PC-3 (cell line): ENCODE data around the gene AFG1L. TPM values are rescaled to one million over a fixed set of nuclear protein-coding genes. Genes with fewer than 3 reads are reported as not detected.

Experiments used
- ATAC-seq: fragments of 200-7000 bp; cut with Tn5 transposase; 2 replicates; pipeline ENCODE4 v1.9.1; 2020; ENCODE audit warnings: mild to moderate bottlenecking, moderate library complexity
- BruUV-seq: library from RNA; stranded (reverse); fragments of 400-500 nt; replicated peaks from 2 replicates; lab custom pipeline; 2021; lab: Mats Ljungman, UMichigan
- CTCF ChIA-PET: fragments of 300-600 bp; sonication (Branson Sonifier 250); formaldehyde crosslinking; loops from one replicate; lab custom pipeline; 2022; ENCODE audit warnings: antibody characterized with exemption; lab: Charles Lee
- POLR2A ChIA-PET: fragments of 300-600 bp; sonication (Branson Sonifier 250); formaldehyde crosslinking; loops from one replicate; lab custom pipeline; 2022; ENCODE audit warnings: antibody characterized with exemption; ENCODE audit not compliant: unreplicated experiment; lab: Charles Lee
- DNase-seq: peaks from one replicate; pipeline ENCODE4 v3.0.0-alpha.2; 2015
- H2AFZ ChIP-seq: fragments of 300-600 bp; sonication (generic); 2 replicates; pipeline ENCODE4 v1.6.0; 2016; ENCODE audit warnings: antibody characterized with exemption, low read length
- H3F3A ChIP-seq: fragments of 300-600 bp; sonication (generic); one replicate; pipeline ENCODE4 v1.6.0; 2017; ENCODE audit warnings: antibody characterized with exemption, low read length, control low read depth, mild to moderate bottlenecking; ENCODE audit not compliant: unreplicated experiment
- H3K27ac ChIP-seq: fragments of 300-600 bp; sonication (generic); 2 replicates; pipeline ENCODE4 v1.5.1; 2016; ENCODE audit warnings: mild to moderate bottlenecking, low read length
- H3K27me3 ChIP-seq: fragments of 300-600 bp; sonication (generic); 2 replicates; pipeline ENCODE4 v1.6.1; 2016; ENCODE audit warnings: low read length, mixed read lengths
- H3K36me3 ChIP-seq: fragments of 300-600 bp; sonication (generic); 2 replicates; pipeline ENCODE4 v1.6.1; 2016; ENCODE audit warnings: low read depth, mixed run types, low read length, mixed read lengths
- H3K4me1 ChIP-seq: fragments of 300-600 bp; sonication (generic); 2 replicates; pipeline ENCODE4 v1.5.1; 2016; ENCODE audit warnings: low read length; ENCODE audit not compliant: insufficient read depth
- H3K4me2 ChIP-seq: fragments of 300-600 bp; sonication (generic); 2 replicates; pipeline ENCODE4 v1.6.0; 2016; ENCODE audit warnings: low read length
- H3K4me3 ChIP-seq: fragments of 300-600 bp; sonication (generic); 2 replicates; pipeline ENCODE4 v1.5.1; 2016; ENCODE audit warnings: mild to moderate bottlenecking, low read length, mixed read lengths
- H3K79me2 ChIP-seq: fragments of 300-600 bp; sonication (generic); 2 replicates; pipeline ENCODE4 v1.6.1; 2017; ENCODE audit warnings: low read length, mixed read lengths
- H3K9ac ChIP-seq: fragments of 300-600 bp; sonication (generic); 2 replicates; pipeline ENCODE4 v1.6.0; 2016; ENCODE audit warnings: mild to moderate bottlenecking, low read length
- H3K9me2 ChIP-seq: fragments of 300-600 bp; sonication (generic); replicated peaks from 2 replicates; pipeline ENCODE4 v1.6.1; 2016; ENCODE audit warnings: mixed run types, low read length, mixed read lengths
- H3K9me3 ChIP-seq: fragments of 300-600 bp; sonication (generic); 2 replicates; pipeline ENCODE4 v1.6.1; 2016; ENCODE audit warnings: low read length, mixed read lengths
- H4K20me1 ChIP-seq: fragments of 300-600 bp; sonication (generic); 2 replicates; pipeline ENCODE4 v1.6.1; 2016; ENCODE audit warnings: low read length, mixed read lengths
- EZH2 ChIP-seq: fragments of 300-600 bp; sonication (generic); IDR thresholded peaks from one replicate; pipeline ENCODE4 v1.6.1; 2017; ENCODE audit warnings: antibody characterized with exemption, mild to moderate bottlenecking, low read length; ENCODE audit not compliant: unreplicated experiment
- EZH2phosphoT487 ChIP-seq: fragments of 300-600 bp; sonication (generic); IDR thresholded peaks from 2 replicates; pipeline ENCODE4 v1.6.1; 2018; ENCODE audit warnings: mild to moderate bottlenecking, antibody characterized with exemption, low read length, borderline replicate concordance
- intact Hi-C: fragments of 100-400 bp; cut with micrococcal nuclease; formaldehyde crosslinking; loops from 2 replicates; pipeline ENCODE4 v1.9.0; 2023
- total RNA-seq: library from RNA; depleted of rRNA; stranded (reverse); fragments of >200 nt; gene quantifications from 2 replicates; pipeline ENCODE4 v1.2.3, GENCODE V29; 2014
- TF ChIP-seq, protein P1 (sequence below): fragments of 300-600 bp; sonication (generic); conservative IDR thresholded peaks from 2 replicates; pipeline ENCODE4 v1.5.1; 2017; ENCODE audit warnings: antibody characterized with exemption, low read depth, mild to moderate bottlenecking, low read length

AFG1L gene
- total RNA-seq, 1 experiment from 2014 or later = 3.6 TPM

DNA sequence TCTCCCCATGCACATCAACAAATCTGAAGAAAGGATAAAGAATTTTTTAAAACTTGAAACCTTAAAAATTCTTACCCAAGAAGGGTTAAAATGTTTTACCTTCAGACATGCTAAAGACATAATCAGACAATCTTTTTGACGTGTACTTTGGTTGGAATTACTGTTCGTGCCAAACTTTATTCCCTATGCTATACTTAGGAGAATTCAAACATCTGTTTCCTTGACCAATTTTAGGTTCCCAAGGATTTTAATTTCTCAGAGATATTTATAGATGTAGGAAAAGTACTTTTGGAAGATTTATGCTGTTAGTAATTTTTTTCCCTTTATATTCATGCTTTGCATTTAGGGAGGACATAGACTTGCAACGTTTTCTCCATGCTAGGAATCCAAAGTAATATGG, 108.4 kb downstream of the AFG1L start:
- H2AFZ ChIP-seq = no peak overlapping the region
- H3F3A ChIP-seq = no peaks in the 10 kb centered on the region
- H3K36me3 ChIP-seq = no peaks in the 10 kb centered on the region
- DNase-seq = no peak
- H3K4me2 ChIP-seq = no peak overlapping the region
- H3K9ac ChIP-seq = no peak overlapping the region
- POLR2A ChIA-PET = no interaction called here
- CTCF ChIA-PET = no interaction called here
- intact Hi-C loops = no loop called here
- no peaks in the 10 kb centered on the region for H3K4me1 ChIP-seq
- BruUV-seq = no TSS peak
- no peak overlapping the region for H3K4me3 ChIP-seq
- no peaks in the 10 kb centered on the region for H3K27me3 ChIP-seq
- H4K20me1 ChIP-seq = no peaks in the 10 kb centered on the region
- H3K9me3 ChIP-seq = no peaks in the 10 kb centered on the region
- no peak overlapping the region for H3K27ac ChIP-seq
- no peaks in the 10 kb centered on the region for H3K9me2 ChIP-seq
- TF ChIP-seq EZH2phosphoT487 = no peak
- no peak for TF ChIP-seq EZH2
- TF ChIP-seq, protein P1, sequence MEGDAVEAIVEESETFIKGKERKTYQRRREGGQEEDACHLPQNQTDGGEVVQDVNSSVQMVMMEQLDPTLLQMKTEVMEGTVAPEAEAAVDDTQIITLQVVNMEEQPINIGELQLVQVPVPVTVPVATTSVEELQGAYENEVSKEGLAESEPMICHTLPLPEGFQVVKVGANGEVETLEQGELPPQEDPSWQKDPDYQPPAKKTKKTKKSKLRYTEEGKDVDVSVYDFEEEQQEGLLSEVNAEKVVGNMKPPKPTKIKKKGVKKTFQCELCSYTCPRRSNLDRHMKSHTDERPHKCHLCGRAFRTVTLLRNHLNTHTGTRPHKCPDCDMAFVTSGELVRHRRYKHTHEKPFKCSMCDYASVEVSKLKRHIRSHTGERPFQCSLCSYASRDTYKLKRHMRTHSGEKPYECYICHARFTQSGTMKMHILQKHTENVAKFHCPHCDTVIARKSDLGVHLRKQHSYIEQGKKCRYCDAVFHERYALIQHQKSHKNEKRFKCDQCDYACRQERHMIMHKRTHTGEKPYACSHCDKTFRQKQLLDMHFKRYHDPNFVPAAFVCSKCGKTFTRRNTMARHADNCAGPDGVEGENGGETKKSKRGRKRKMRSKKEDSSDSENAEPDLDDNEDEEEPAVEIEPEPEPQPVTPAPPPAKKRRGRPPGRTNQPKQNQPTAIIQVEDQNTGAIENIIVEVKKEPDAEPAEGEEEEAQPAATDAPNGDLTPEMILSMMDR = no peak
- no peak for ATAC-seq
- H3K79me2 ChIP-seq = no peaks in the 10 kb centered on the region

DNA sequence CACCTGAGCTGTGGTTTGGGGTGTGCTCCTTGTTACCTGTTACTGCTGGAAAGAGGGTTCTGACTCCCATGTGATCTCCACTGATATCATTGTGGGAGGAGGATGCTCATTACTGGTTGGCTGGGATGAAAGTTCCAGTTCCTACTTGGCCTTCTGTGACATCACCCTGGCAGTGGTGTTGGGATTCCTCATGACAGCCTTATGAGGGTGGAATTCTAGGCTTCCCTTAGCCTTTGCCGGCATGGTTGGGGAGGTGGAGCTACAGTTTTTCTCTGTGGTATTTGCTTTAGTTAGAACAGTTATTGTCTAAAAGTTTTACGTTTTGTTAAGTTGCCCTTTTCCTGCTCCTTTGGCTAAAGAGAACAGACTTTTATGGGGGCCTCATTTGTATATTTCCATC, 112.1 kb downstream of the AFG1L start:
- ATAC-seq (no peak), DNase-seq (no peak)
- no peaks in the 10 kb centered on the region for H3K9me2 ChIP-seq
- intact Hi-C loops = no loop called here
- no peaks in the 10 kb centered on the region for H4K20me1 ChIP-seq
- no peak for TF ChIP-seq EZH2
- TF ChIP-seq EZH2phosphoT487 = no peak
- TF ChIP-seq, protein P1 = no peak
- H3K9ac ChIP-seq = no peak overlapping the region
- POLR2A ChIA-PET = no interaction called here
- no peaks in the 10 kb centered on the region for H3F3A ChIP-seq
- H3K36me3 ChIP-seq = no peaks in the 10 kb centered on the region
- BruUV-seq = no TSS peak
- CTCF ChIA-PET = no interaction called here
- no peak overlapping the region for H3K27ac ChIP-seq
- no peak overlapping the region for H3K4me2 ChIP-seq
- no peaks in the 10 kb centered on the region for H3K9me3 ChIP-seq
- H3K27me3 ChIP-seq = no peaks in the 10 kb centered on the region
- H3K79me2 ChIP-seq = no peaks in the 10 kb centered on the region
- no peaks in the 10 kb centered on the region for H3K4me1 ChIP-seq
- H3K4me3 ChIP-seq = no peak overlapping the region
- no peak overlapping the region for H2AFZ ChIP-seq

DNA sequence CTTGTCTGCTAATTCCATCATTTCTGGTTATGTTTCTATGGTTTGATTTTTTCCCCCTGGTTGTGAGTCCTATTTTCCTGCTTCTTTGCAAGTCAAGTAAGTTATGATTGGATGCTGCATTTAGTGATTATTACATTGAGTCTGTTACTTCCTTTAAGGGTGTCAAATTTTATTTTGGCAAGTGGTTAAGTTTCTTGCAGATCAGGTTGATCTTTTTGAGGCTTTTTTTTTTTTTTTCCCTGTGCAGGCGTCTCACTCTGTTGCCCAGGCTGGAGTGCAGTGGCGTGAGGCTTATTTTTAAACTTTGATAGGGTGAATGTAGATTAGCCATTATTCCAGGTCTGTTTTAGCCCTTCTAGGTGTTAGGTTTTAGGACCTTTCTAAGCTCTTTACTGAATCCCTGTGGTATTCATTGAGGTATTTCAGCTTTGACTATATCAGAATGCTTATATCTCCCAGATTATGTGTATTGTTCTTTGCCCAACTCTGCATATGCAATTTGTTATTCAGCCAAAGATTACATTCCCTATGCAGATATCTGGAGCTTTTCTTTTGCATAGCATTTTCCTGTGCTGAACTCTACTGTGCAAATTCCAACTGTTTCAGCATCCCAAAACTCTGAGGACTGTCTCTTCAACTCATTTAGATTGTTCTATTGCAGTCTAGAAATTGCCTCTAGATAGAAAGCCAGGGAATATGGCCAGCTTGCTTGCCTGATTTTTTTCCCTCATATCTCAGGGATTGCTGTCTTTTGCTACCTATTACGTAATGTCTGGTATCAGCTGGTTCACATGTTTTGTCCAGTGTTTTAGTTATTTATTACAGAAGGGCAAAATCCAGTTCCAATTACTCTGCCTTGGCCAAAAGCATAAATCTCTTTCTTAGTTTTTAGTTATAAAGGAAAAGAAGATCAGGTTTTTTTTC, 113.3 kb downstream of the AFG1L start:
- Histone ChIP-seq H3K79me2 (no peaks in the 10 kb centered on the region), H3K9me3 (no peaks in the 10 kb centered on the region), H3K9ac (no peak overlapping the region), H3K4me2 (no peak overlapping the region), H3K27ac (no peak overlapping the region), H3F3A (no peaks in the 10 kb centered on the region), H3K27me3 (no peaks in the 10 kb centered on the region), H3K4me1 (no peaks in the 10 kb centered on the region), H4K20me1 (no peaks in the 10 kb centered on the region), H3K9me2 (no peaks in the 10 kb centered on the region), H3K36me3 (no peaks in the 10 kb centered on the region), H3K4me3 (no peak overlapping the region), H2AFZ (no peak overlapping the region)
- CTCF ChIA-PET = no interaction called here
- DNase-seq (no peak), ATAC-seq (no peak)
- TF ChIP-seq, protein P1 = no peak
- TF ChIP-seq EZH2phosphoT487 = no peak
- no peak for TF ChIP-seq EZH2
- POLR2A ChIA-PET = no interaction called here
- intact Hi-C loops = no loop called here
- BruUV-seq = no TSS peak
